IPS DF 19.7 (cell line): ENCODE data around the gene MAVS.

ENCODE experiments used
- DNase-seq: peaks from one replicate; pipeline ENCODE4 v3.0.0-alpha.2; 2013; ENCODE audit warnings: low read depth, low spot score

MAVS gene

GRCh38 chr20:3846740-3847428 lies at the start of gene MAVS:
Gene MAVS, plus strand, starts transcription at chr20:3846834. Its CDS starts 7,791 bp downstream, at chr20:3854625.
- DNase-seq: no peak

DNA sequence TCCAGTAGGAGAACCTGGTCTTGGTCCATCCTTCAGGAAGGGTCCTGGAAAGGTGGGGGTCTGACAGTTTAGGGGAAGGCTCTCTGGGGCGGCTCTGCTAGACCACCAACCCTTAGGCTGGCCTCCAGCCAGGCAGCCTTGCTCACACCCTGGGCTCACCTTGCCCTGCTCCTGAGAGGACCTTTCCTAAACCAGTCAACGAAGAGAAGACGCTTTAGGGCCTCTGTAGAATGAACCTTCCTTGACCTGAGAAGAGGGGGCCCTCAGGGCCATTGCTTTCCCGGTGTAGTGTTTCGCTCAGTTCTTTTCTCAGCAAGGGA lies 49.4 kb upstream of the MAVS start:
- DNase-seq: no peak

- DNase-seq: no peak
These were observed 48.9 kb upstream of the MAVS start for GRCh38 chr20:3797592-3798372.

DNA sequence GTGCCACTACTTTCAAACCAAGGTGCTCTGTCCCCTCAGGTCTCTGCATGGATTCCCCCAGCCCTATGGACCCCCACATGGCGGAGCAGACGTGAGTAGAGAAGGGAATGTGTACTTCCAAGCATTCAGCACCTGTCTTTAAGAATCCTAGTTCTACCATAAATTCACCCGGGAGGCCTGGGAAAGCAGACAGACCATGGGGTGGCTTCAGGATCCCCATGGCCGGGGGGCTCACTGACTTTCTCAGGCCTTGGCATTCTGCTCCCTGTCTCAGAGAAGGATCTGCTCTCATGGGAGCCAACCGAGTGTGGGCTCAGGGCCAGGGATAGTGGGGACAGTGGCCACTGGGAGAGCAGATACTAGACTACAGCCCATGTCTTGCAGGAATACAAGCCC lies 48.3 kb upstream of the MAVS start:
- no peak for DNase-seq

DNA sequence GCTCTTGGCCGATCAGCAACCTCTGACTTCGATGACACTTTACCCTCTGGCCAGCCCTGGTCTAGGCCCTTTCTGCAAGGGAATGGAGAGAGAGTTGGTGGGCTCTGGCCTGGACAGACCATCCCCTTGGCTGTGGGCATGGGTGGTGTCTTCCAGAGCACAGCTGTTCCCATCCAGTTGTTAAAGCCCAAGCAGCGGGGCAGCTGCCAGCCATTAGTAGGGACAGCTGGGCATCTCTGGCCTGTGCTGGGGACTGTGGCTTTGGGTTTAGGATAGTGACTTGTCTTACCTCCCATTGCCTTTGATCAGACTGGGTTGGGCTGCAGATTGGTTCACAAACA lies 47.8 kb upstream of the MAVS start:
- DNase-seq: no peak

- peak; percentile 63 for DNase-seq
These were observed 46.3 kb upstream of the MAVS start for GRCh38 chr20:3800256-3800877.

DNA sequence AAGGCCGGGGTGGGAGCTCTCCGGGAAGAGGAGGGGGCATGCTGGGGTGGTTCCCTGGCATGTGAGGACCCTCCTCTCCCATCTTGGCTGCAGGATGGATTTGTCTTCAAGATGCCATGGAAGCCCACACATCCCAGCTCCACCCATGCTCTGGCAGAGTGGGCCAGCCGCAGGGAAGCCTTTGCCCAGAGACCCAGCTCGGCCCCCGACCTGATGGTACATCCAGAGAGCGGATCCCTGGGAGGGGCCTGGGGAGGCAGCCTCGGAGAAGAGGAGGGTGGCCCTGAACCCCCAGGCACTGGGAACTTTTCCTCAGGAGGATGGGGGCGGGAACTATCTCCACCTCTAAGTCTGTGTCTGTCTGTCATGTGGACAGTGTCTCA lies 45.8 kb upstream of the MAVS start:
- DNase-seq: no peak

GRCh38 chr20:3801299-3801698 lies 45.3 kb upstream of the MAVS start:
- no peak for DNase-seq

GRCh38 chr20:3801846-3802245 lies 44.8 kb upstream of the MAVS start:
- no peak for DNase-seq

DNA sequence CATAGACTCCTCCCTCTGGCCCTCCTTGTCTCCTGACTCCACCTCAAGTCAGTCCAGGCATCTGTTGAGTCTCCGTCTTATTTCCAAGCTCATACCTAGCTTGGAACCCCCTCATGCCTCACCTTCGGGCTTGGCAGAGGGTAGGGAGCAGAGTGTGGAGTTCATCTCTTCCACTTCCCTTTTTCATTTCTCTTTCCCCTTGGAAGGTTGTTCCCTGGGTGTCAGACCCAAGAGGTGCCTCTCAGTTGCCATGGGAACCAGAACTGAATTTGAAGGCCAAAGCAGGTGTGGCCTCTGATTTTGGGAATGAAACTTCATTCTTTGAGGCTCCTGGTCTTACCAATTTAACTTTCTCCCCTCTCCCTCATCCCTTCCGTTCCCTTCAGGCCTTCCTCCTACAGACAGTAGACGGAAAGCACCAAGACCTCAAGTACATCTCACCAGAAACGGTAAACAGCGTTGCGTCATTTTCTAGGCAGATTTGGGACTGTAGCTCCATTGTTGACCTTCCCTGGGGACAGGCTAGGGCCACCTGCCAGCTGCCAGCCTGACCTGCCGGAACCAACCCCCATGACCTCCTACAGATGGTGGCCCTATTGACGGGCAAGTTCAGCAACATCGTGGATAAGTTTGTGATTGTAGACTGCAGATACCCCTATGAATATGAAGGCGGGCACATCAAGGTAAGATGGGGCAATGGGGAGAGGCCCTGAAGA lies 44.0 kb upstream of the MAVS start:
- no peak for DNase-seq

DNA sequence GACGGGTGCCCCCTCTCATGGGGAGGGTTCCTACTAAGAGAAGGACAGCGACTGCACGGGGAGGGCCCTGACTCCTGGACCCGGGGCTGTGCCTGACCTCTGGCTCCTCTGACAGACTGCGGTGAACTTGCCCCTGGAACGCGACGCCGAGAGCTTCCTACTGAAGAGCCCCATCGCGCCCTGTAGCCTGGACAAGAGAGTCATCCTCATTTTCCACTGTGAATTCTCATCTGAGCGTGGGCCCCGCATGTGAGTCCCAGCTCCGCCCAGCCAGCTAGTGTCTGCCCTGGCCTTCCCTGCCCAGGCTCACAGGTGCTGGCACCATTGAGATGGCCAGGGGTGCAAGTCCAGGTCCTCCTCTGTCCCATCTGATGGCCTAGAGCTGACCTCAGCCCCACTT lies 43.3 kb upstream of the MAVS start:
- no peak for DNase-seq

DNA sequence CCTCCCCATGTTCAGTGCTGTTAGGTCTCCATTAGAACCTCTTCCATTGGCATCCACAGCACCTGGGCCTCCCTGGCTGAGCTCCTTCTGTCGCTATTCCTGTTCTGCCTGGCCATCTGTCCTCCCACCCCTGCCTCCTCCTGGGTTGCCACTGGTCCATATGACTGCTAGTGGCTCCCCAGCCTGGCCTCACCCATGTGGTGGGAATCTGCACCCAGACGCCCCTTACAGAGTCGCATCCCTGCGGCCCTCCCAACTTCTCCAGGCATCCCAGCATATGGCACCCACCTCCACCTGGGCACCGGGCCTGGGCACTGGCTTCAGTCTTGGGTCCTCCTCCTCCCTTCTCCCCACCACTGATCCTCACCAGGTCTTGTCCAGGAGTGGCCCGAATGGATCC lies 42.8 kb upstream of the MAVS start:
- DNase-seq: no peak

- no peak for DNase-seq
These were observed 42.3 kb upstream of the MAVS start for GRCh38 chr20:3804254-3804751.

GRCh38 chr20:3804781-3805180 lies 41.9 kb upstream of the MAVS start:
- no peak for DNase-seq

DNA sequence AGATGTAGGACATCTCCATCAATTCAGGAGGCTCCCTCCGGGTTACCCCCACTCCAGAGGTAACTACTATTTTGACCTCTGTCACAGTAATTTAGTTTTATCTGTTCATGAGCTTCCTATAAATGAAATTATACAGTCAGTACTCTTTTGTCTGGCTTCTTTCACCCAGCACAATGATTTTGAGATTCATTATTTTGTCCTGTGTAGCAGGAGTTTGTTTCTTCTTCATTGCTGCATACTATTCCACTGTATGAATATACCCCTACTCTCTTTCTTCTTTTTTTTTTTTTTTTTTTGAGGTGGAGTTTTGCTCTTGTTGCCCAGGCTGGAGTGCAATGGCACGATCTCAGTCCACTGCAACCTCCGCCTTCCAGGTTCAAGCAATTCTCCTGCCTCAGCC lies 38.1 kb upstream of the MAVS start:
- DNase-seq: no peak

GRCh38 chr20:3811467-3812258 lies 35.0 kb upstream of the MAVS start:
- DNase-seq: no peak

DNA sequence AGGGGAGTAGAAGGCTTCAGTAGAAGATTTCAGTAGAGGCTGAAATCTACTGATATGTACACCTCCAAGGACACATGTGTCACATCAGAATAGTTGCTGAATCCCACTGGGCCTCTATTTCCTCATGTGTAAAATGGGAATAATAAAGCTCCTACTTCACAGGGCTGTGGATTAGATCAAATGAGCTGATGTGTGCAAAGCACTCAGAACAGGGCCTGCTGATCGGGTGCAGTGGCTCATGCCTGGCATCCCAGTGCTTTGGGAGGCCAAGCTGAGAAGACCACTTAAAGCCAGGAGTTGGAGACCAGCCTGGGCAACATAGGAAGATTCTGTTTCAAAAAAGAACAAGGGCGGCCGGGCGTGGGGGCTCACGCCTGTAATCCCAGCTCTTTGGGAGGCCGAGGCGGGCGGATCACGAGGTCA lies 34.4 kb upstream of the MAVS start:
- no peak for DNase-seq

DNA sequence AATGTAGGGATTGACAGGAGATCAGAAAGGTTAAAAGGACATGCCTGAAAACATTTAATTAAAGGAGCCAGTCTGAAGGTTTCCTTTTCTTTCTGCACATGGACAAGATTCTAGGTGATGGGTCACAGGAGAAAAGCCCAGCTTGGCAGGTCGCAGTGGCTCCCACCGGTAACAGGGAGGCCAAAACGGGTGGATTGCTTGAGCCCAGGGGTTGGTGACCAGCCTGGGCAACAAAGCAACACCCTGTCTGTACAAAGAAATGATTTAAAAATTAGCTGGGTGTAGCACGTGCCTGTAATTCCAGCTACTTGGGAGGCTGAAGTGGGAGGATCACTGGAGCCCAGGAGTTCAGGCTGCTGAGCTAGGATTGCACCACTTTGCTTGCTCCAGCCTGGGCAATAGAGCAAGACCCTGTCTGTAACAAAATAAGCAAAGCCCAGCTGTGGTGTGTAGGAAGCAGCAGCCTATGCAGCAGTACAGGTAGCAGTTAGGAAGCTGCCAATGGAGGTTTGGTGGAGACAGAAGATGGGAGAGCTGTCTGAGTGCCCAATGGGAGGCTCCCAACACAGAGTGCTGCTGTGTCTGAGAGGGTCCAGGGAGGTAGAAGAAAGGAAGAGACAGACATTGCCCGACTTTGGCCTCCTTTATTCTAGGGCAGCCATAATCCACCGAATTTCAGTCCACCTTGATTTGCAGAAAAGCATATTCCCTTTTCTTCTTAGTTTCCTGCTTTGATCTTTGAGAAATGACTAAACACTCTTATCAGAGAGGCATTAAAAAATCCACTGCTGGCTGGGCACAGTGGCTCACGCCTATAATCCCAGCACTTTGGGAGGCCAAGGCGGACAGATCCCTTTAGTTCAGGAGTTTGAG lies 33.4 kb upstream of the MAVS start:
- no peak for DNase-seq

- DNase-seq: no peak
These were observed 32.6 kb upstream of the MAVS start for GRCh38 chr20:3813848-3814581.
